Renal pelvis (tissue), 4 donors: ENCODE measurements around the gene AP3D1. TPM values are rescaled to one million over a fixed set of nuclear protein-coding genes. Genes with fewer than 3 reads are reported as not detected.

Source experiments
- DNase-seq: peaks from one replicate; pipeline ENCODE4 v3.0.0-alpha.2; 2013
- polyA plus RNA-seq, 3 donors: library from polyadenylated mRNA; unstranded; fragments of 120-200 nt; gene quantifications; one replicate each; pipeline ENCODE4 v1.2.1, GENCODE V29; 2013; ENCODE audit not compliant: insufficient read length in 3 of 3

Gene AP3D1
- polyA plus RNA-seq, 3 donors: 116 to 131 (median 130) TPM

DNA sequence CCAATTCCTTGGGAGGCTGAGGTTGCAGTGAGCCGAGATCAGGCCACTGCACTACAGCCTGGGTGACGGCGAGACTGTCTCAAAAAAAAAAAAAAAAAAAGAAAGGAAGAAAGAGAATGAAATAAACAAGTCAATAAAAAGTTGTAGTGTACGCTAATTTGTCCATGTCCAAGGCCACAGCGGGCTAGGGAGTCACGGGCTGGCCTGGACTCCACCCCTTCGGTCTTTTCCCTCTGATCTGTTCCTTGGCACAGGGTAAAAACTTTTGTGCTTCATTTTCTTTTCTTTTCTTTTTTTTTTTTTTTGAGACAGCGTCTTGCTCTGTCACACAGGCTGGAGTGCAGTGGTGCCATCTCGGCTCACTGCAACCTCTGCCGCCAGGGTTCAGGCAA is 80.9 kb downstream of the AP3D1 start:
- DNase-seq: no peak

DNA sequence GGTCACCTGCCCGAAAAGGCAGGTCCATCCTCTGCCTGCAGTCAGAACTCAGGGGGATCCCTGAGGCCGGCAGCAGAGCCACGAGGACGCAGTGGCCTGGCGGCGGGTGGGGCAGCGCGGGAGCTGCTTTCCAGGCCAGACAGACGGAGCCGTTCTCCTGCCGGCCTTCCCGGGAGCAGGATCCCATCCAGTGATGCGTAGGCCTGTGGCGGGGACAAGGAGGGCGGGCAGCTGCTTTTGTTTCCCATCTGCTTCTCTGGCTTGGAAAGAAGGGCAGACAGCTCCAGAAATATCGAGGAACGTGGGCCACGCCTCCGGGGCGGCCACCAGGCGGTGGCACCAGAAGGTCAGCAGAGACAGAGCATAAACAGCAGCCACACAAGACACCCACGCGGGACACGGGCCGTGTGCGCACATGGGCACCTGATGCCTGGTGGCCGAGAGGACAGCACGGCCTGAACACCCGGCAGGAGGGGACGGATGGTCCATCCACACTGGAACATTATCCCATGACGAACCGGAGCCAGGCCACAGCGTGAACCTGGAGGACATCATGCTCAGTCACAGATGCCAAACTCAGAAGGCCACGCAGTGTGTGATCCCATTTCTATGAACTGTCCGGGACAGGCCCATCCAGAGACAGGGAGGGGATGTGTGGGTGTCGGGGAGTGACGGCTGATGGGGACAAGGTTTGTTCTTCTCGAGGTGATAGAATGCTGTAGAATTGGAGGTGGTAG is 86.4 kb downstream of the AP3D1 start:
- DNase-seq: no peak

DNA sequence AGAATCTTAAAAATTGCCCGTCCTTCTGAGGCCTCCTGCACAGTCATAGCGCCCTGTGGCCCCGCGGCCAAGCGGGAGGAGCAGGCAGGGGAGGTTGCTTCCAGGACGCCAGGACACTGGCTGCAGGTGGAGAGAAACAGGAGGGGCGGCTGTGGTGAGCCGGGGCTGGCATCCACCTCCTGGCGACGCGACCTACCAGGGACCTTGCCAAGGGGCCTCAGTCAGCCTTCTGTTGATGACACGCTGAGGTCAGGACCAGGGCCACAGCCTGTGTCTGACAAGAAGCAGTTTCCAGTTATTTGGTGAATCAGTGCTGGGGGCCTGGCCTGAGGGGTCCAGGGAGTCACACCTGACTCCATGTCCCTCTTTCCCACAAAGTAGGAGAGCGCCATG is 87.0 kb downstream of the AP3D1 start:
- DNase-seq: no peak

DNA sequence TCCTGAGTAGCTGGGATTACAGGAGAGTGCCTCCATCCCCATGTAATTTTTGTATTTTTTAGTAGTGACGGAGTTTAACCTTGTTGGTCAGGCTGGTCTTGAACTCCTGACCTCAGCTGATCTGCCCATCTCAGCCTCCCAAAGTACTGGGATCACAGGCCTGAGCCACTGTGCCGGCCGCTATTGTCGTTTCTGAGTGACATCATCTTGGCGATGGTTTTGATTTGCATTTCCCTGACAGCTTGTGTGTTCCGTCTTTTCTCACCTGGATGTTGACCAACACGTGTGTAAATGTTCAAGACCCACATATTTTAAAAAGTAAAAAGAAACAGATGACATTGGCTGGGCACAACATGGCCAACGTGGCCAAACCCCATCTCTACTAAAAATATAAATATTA is 87.5 kb downstream of the AP3D1 start:
- no peak for DNase-seq

DNA sequence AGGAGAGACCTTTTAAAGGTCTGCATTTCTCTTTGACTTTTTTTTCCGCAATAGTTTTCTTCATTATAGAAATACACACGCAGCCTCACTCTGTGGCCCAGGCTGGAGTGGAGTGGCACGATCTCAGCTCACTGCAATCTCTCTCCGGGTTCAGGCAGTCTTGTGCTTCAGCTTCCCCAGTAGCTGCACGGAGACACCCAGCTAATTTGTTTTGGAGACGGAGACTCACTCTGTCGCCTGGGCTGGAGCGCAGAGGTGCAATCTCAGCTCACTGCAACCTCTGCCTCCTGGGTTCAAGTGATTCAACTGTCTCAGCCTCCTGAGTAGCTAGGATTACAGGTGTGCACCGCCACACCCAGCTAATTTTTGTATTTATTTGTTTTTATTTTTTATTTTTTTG is 88.6 kb downstream of the AP3D1 start:
- no peak for DNase-seq

GRCh38 chr19:2062389-2062729 is 89.0 kb downstream of the AP3D1 start:
- no peak for DNase-seq

- DNase-seq: peak; percentile 99
Measured at GRCh38 chr19:2061495-2062388, 89.6 kb downstream of the AP3D1 start.

GRCh38 chr19:2060884-2061494 is 90.4 kb downstream of the AP3D1 start:
- DNase-seq: peak; percentile 60

DNA sequence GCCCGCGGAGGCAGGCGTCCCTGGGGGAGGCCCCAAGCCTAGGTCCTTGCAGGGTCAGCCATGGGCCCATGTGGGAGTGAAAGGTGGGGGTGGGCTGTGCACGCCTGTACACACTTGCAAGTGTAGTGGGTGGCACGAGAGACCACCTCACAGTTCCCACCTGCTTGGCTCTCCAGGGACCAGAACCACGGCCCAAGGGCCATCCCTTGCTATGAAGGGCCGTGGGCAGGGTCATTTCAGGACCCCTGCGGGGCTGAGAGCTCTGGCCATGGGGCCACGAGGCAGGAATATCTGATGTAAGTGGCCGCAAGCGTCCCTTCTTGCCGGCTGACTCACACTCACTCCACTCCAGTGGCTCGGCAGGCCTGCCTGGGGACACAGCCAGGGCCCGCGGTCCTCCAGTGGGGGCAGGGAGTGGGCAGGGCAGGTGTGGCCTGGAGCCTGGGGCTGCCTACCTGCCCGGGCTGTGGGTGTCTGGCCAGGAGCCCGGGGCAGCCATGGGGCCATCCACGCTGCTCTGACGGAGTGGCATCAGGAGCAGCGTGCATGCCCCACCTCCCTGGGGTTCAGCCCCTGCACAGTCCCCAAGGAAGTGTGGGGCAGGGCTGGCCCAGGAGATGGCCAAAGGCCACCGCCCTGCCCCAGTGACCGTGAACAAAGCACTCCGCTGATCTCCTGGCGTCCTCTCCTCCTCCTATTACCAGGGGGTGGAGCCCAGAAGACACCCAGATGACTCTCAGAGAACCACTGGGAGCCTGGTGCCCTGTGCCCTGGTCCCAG is 91.8 kb downstream of the AP3D1 start:
- peak; percentile 66 for DNase-seq

GRCh38 chr19:2058570-2059421 is 92.6 kb downstream of the AP3D1 start:
- no peak for DNase-seq

- no peak for DNase-seq
Measured at GRCh38 chr19:2057484-2058469, 93.6 kb downstream of the AP3D1 start.

DNA sequence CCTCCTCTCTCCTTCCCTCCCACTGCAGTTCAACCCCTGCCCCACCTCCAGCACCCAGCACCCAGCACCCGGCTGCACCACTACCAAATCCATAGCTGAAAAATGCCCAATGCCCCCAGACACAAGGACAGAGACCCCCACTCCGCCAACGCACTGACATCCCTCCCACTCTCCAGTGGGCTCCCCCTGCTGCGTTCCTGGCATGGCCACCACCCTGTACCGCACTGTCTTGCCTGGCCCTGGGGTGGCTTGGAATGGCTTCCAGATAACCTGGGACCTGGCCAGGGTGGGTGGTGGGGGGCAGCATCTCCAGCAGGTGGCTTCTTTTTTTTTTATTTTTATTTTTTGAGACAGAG is 94.6 kb downstream of the AP3D1 start:
- no peak for DNase-seq

DNA sequence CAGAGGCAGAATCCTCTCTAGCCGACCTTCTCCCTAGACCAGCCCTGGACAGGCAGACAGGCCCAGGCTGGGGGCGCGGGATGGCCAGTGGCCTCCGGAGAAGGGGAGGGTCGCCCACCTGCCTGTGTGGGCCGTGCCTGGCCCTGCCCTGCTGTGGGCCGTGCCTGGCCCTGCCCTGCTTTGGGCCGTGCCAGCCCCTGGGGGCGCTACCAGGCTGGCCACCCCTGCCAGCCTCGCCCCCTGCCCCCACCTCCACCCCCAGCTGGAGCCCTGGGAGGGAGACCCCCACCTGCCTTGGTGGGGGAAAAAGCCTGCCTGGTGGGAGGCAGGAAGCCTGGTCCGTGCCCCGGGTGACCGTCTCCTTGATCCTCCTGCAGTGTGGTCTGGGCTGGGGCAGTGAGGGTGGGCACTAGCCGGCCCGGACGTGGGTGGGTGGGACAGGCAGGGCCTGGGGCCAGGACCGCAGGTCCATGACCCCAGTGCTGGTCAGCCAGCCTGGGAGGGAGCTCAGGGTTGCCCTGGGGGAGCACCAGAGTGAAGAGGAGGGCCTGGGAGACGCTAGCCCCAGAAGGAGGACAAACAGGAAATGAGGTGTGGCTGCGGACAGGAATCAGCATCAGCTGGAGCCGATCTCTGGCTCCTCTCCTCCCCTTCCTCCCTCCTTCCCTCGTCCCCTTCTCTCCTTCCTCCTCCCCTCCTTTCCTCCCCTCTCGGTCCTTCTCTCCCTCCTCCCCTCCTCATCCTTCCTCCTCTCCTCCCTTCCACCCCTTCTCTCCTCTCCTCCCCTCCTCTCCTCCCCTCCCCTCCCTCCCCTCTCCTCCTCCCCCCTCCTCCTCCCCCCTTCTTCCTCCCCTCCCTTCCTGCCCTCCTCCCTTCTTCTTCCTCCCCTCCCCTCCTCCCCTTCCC is 95.2 kb downstream of the AP3D1 start:
- DNase-seq: no peak

DNA sequence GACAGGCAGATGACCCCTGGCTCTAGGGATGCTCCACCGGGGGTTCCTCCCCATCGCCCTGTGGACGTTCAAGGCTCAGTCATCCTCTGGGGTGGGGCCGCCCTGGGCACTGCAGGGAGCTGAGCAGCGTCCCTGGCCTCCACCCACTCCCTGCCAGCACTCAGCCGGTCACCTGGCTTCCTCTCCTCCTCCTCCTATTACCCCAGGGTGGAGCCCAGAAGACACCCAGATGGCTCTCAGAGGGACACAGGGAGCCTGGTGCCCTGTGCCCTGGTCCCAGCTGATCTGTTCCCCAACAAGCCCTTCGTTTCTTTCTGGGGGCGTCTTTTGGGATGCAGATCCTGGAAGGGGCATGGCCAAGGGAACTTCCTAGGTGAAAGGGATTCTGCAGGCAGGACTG is 96.6 kb downstream of the AP3D1 start:
- DNase-seq: no peak

GRCh38 chr19:2053601-2054389 is 97.6 kb downstream of the AP3D1 start:
- DNase-seq: no peak

GRCh38 chr19:2051773-2052704 is 99.3 kb downstream of the AP3D1 start:
- no peak for DNase-seq
